AG09309 (cell line): ENCODE measurements around the gene EOLA2.
"Not testable (repeated sequence)": the region's sequence is repeated elsewhere in the genome, so short reads cannot be mapped to it uniquely, and the experiment has no call there.

Experiments
- DNase-seq: peaks from one replicate; pipeline ENCODE4 v3.0.0-alpha.2; 2010; ENCODE audit warnings: low read depth
- H3K4me3 ChIP-seq: 2 replicates; pipeline ENCODE4 v1.5.1; 2011; ENCODE audit warnings: mild to moderate bottlenecking, low read depth, low read length, moderate library complexity; ENCODE audit not compliant: control insufficient read depth
- TF ChIP-seq, protein P1 (sequence below): IDR thresholded peaks from 2 replicates; pipeline ENCODE4 v1.5.1; 2011; ENCODE audit warnings: mild to moderate bottlenecking, low read depth, low read length, inconsistent platforms; ENCODE audit not compliant: insufficient read depth, control insufficient read depth; ENCODE audit errors: missing control alignments

Gene EOLA2

DNA sequence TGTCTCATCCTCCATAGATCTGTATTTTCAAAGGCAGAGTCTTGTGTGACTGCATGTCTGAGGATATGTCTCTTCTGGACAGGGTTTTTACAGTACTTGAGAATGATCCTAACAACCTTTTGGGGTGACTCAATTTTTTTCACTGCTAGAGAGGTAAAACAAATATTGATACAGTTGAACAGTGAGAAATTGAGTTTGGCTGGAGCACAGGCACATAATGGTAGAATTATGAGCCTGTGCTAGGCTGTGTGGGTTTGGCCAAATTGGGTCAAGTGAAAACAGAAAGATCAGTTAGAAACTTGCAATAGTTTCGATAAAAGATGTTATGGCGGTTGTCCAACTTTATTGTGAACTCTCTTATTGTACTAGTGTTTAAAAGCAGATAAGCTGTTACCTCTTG lies 23.3 kb upstream of the EOLA2 start:
- TF ChIP-seq, protein P1, sequence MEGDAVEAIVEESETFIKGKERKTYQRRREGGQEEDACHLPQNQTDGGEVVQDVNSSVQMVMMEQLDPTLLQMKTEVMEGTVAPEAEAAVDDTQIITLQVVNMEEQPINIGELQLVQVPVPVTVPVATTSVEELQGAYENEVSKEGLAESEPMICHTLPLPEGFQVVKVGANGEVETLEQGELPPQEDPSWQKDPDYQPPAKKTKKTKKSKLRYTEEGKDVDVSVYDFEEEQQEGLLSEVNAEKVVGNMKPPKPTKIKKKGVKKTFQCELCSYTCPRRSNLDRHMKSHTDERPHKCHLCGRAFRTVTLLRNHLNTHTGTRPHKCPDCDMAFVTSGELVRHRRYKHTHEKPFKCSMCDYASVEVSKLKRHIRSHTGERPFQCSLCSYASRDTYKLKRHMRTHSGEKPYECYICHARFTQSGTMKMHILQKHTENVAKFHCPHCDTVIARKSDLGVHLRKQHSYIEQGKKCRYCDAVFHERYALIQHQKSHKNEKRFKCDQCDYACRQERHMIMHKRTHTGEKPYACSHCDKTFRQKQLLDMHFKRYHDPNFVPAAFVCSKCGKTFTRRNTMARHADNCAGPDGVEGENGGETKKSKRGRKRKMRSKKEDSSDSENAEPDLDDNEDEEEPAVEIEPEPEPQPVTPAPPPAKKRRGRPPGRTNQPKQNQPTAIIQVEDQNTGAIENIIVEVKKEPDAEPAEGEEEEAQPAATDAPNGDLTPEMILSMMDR, result no peak
- H3K4me3 ChIP-seq, result no peak overlapping the region
- DNase-seq, result no peak

DNA sequence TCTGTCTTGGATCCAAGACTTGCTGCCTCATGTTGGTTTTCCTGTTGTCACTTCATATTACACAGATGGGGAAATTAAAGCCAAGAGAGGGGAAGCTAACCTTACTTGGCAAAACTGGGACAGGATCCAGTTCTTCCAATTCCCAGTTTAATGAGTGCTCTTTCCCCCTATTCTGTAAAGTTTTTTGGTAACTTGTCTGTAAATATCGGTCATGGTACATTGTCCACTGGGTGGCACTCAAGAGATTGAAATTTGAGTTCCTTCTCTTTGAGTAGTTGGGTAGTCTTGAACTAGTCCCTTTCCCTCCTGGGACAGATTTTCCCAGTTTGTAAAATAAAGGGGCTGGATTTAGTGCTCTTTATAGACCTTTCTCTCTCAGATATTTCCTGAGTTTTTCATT lies 12.4 kb upstream of the EOLA2 start:
- TF ChIP-seq, protein P1, result peak; percentile 56
- DNase-seq, result peak; percentile 10
- H3K4me3 ChIP-seq, result no peak overlapping the region

- no peak overlapping the region for H3K4me3 ChIP-seq
- DNase-seq, result no peak
- TF ChIP-seq, protein P1, result no peak
These were observed 11.6 kb upstream of the EOLA2 start for GRCh38 chrX:149949743-149950436.

GRCh38 chrX:149948016-149948415 lies 9.7 kb upstream of the EOLA2 start:
- DNase-seq, result no peak
- TF ChIP-seq, protein P1, result no peak
- no peak overlapping the region for H3K4me3 ChIP-seq

GRCh38 chrX:149946932-149947331 lies 8.6 kb upstream of the EOLA2 start:
- not testable (repeated sequence) for H3K4me3 ChIP-seq, DNase-seq

- not testable (repeated sequence) for H3K4me3 ChIP-seq, DNase-seq
These were observed 7.5 kb upstream of the EOLA2 start for GRCh38 chrX:149945820-149946219.

GRCh38 chrX:149945087-149945670 lies 6.9 kb upstream of the EOLA2 start:
- H3K4me3 ChIP-seq, DNase-seq: not testable (repeated sequence)

DNA sequence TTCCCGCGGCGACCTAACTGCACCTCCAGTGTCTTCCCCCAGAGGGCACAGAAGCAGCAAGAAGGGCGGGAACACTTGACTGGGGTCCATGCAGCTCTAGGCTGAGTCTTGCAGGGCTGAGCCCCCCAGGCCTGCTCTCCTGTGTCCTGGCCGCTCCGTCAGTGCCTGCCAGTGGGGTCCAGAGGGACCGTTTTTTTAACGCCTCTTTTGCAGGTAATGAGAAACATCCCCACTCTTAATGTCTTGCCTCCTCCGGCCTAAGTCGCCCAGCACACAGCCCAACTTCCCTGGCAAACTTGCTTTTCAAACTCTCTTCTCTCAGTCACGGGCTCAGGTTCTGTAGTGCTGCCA lies 2.4 kb upstream of the EOLA2 start:
- H3K4me3 ChIP-seq, result peak overlapping the region; percentile 10
- not testable (repeated sequence) for DNase-seq
- TF ChIP-seq, protein P1, result peak; percentile 63
